DND-41 (cell line): ENCODE results near the gene SELL.
A peak's percentile ranks its signal among the peaks of the same experiment; 100 is the strongest.
"Not testable (repeated sequence)": the region's sequence is repeated elsewhere in the genome, so short reads cannot be mapped to it uniquely, and the experiment has no call there.

Source experiments
- ATAC-seq: fragments of 200-7000 bp; cut with Tn5 transposase; 3 replicates; pipeline ENCODE4 v1.9.1; 2021; ENCODE audit warnings: low read depth; ENCODE audit not compliant: insufficient read depth
- DNase-seq: peaks from one replicate; pipeline ENCODE4 v3.0.0-alpha.2; 2020
- H2AFZ ChIP-seq: 2 replicates; pipeline ENCODE4 v1.6.0; 2012; ENCODE audit warnings: low read depth, low read length
- H3K27ac ChIP-seq: 2 replicates; pipeline ENCODE4 v1.5.1; 2012; ENCODE audit warnings: low read length, inconsistent platforms
- H3K27me3 ChIP-seq: fragments of 200-600 bp; sonication (generic); 2 replicates; pipeline ENCODE4 v1.6.0; 2012; ENCODE audit warnings: low read length, mild to moderate bottlenecking, inconsistent platforms; ENCODE audit not compliant: insufficient read depth, poor library complexity
- H3K36me3 ChIP-seq: 2 replicates; pipeline ENCODE4 v1.5.1; 2012; ENCODE audit warnings: low read length, inconsistent platforms; ENCODE audit not compliant: insufficient read depth
- H3K4me1 ChIP-seq: 2 replicates; pipeline ENCODE4 v1.5.1; 2012; ENCODE audit warnings: mild to moderate bottlenecking, low read length; ENCODE audit not compliant: insufficient read depth
- H3K4me2 ChIP-seq: 2 replicates; pipeline ENCODE4 v1.6.0; 2012; ENCODE audit warnings: mild to moderate bottlenecking, moderate library complexity, low read length, inconsistent platforms; ENCODE audit not compliant: insufficient read depth
- H3K4me3 ChIP-seq, 2 experiments: fragments of 200-600 bp in 1 of 2; shearing (Covaris generic) in 1 of 2; 2 replicates each; pipeline ENCODE4 v1.5.1; 2012 to 2016; ENCODE audit warnings: inconsistent platforms in 2 of 2, low read length in 2 of 2, mild to moderate bottlenecking in 2 of 2, low read depth in 1 of 2, moderate library complexity in 1 of 2
- H3K79me2 ChIP-seq: 2 replicates; pipeline ENCODE4 v1.6.0; 2012; ENCODE audit warnings: low read length, inconsistent platforms; ENCODE audit not compliant: insufficient read depth
- H3K9ac ChIP-seq: 2 replicates; pipeline ENCODE4 v1.6.0; 2012; ENCODE audit warnings: low read depth, mild to moderate bottlenecking, inconsistent platforms, low read length, moderate library complexity
- H3K9me3 ChIP-seq: 2 replicates; pipeline ENCODE4 v1.5.1; 2012; ENCODE audit warnings: low read length, moderate library complexity, mild to moderate bottlenecking, inconsistent platforms; ENCODE audit not compliant: insufficient read depth, severe bottlenecking
- H4K20me1 ChIP-seq: 2 replicates; pipeline ENCODE4 v1.6.0; 2012; ENCODE audit warnings: low read length; ENCODE audit not compliant: insufficient read depth
- EZH2 ChIP-seq: IDR thresholded peaks from 3 replicates; pipeline ENCODE4 v1.6.1; 2012; ENCODE audit warnings: borderline replicate concordance, low read depth, mild to moderate bottlenecking, moderate library complexity, low read length, inconsistent platforms; ENCODE audit not compliant: severe bottlenecking
- TF ChIP-seq, protein P1 (sequence below): IDR thresholded peaks from 2 replicates; pipeline ENCODE4 v1.5.1; 2012; ENCODE audit warnings: borderline replicate concordance, low read length, moderate library complexity, mild to moderate bottlenecking; ENCODE audit not compliant: poor library complexity, severe bottlenecking; ENCODE audit errors: extremely low read depth

Gene SELL

GRCh38 chr1:169692756-169693460 is 18.5 kb downstream of the SELL start:
- TF ChIP-seq EZH2 = no peak
- TF ChIP-seq, protein P1, sequence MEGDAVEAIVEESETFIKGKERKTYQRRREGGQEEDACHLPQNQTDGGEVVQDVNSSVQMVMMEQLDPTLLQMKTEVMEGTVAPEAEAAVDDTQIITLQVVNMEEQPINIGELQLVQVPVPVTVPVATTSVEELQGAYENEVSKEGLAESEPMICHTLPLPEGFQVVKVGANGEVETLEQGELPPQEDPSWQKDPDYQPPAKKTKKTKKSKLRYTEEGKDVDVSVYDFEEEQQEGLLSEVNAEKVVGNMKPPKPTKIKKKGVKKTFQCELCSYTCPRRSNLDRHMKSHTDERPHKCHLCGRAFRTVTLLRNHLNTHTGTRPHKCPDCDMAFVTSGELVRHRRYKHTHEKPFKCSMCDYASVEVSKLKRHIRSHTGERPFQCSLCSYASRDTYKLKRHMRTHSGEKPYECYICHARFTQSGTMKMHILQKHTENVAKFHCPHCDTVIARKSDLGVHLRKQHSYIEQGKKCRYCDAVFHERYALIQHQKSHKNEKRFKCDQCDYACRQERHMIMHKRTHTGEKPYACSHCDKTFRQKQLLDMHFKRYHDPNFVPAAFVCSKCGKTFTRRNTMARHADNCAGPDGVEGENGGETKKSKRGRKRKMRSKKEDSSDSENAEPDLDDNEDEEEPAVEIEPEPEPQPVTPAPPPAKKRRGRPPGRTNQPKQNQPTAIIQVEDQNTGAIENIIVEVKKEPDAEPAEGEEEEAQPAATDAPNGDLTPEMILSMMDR = no peak
- Histone ChIP-seq H3K9ac (peak overlapping the region; percentile 53), H3K9me3 (no peaks in the 10 kb centered on the region), H3K4me1 (peaks cover 88% of the 10 kb centered on the region), H4K20me1 (no peaks in the 10 kb centered on the region), H3K27me3 (no peaks in the 10 kb centered on the region), H3K4me3 (peak overlapping the region in 1 of 2 experiments; percentile 18; a peak in 1 of 4 replicates), H3K27ac (peak overlapping the region; percentile 97), H2AFZ (no peak overlapping the region), H3K4me2 (peak overlapping the region; percentile 55), H3K36me3 (peaks cover 41% of the 10 kb centered on the region), H3K79me2 (no peaks in the 10 kb centered on the region; the same call in 1 of the 2 replicates)
- ATAC-seq = peak; percentile 69
- peak; percentile 75 for DNase-seq

GRCh38 chr1:169690489-169690888 is 20.9 kb downstream of the SELL start:
- no peaks in the 10 kb centered on the region for H3K27me3 ChIP-seq
- no peak overlapping the region for H3K4me2 ChIP-seq
- ATAC-seq (no peak), DNase-seq (no peak)
- TF ChIP-seq, protein P1 = no peak
- TF ChIP-seq EZH2 = no peak
- peak overlapping the region; percentile 53; the same call in 1 of the 2 replicates for H3K9ac ChIP-seq
- H3K27ac ChIP-seq = peak overlapping the region; percentile 97
- H3K4me3 ChIP-seq = no peak overlapping the region
- no peaks in the 10 kb centered on the region for H4K20me1 ChIP-seq
- no peaks in the 10 kb centered on the region for H3K79me2 ChIP-seq
- H3K36me3 ChIP-seq = peaks cover 20% of the 10 kb centered on the region
- no peaks in the 10 kb centered on the region for H3K9me3 ChIP-seq
- peaks cover 64% of the 10 kb centered on the region for H3K4me1 ChIP-seq
- no peak overlapping the region for H2AFZ ChIP-seq

DNA sequence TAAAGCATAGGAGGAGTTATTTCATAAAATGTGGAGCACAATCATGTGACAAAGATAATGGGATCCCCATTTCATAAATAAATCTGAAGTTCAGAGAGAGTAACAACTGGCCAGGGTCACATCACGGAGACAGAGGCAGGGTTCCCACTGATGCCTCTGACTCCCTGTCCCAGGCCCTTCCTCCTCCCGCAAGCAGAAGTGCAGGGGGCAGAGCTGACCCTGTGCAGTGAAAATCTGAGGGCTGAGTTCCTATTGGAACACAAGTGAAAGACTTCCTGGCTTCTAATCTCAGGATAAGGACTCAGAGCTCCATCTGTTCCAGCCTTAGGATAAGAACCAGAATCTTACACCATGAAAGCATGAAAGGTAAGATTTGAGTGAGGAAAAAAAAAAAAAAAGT is 22.0 kb downstream of the SELL start:
- H3K4me2 ChIP-seq = no peak overlapping the region
- no peak for ATAC-seq
- H3K27me3 ChIP-seq = no peaks in the 10 kb centered on the region

DNA sequence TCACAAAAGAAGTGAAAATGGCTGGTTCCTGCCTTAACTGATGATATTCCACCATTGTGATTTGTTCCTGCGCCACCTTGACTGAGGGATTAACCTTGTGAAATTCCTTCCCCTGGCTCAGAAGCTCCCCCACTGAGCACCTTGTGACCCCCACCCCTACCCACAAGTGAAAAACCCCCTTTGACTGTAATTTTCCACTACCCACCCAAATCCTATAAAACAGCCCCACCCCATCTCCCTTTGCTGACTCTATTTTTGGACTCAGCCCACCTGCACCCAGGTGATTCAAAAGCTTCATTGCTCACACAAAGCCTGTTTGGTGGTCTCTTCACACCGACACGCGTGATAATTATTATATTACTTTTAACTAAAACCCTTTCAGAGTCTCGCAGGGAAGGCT is 23.0 kb downstream of the SELL start:
- not testable (repeated sequence) for H3K79me2 ChIP-seq, ATAC-seq, H3K4me2 ChIP-seq, H3K4me3 ChIP-seq, H3K9ac ChIP-seq, H3K9me3 ChIP-seq, H3K27ac ChIP-seq, H3K27me3 ChIP-seq, H4K20me1 ChIP-seq, DNase-seq, H2AFZ ChIP-seq
- H3K4me1 ChIP-seq = peaks cover 42% of the 10 kb centered on the region
- H3K36me3 ChIP-seq = peaks cover 15% of the 10 kb centered on the region

More for the DNA sequence above, 22.0 kb downstream of the SELL start:
- no peak for DNase-seq
- Histone ChIP-seq H3K36me3 (peaks cover 15% of the 10 kb centered on the region), H4K20me1 (no peaks in the 10 kb centered on the region), H3K9ac (no peak overlapping the region), H3K4me1 (peaks cover 53% of the 10 kb centered on the region), H3K27ac (peak overlapping the region; percentile 5; the same call in 1 of the 2 replicates), H3K9me3 (no peaks in the 10 kb centered on the region), H2AFZ (no peak overlapping the region), H3K79me2 (no peaks in the 10 kb centered on the region), H3K4me3 (no peak overlapping the region)
- TF ChIP-seq, protein P1 = no peak
- TF ChIP-seq EZH2 = no peak
